HL-60 (cell line): ENCODE results near the gene SLC25A21.

Experiments
- POLR2AphosphoS5 ChIP-seq: IDR thresholded peaks from 2 replicates; pipeline ENCODE4 v1.6.1; 2012; ENCODE audit warnings: low read depth
- TF ChIP-seq, protein P1 (sequence below): IDR thresholded peaks from one replicate; pipeline ENCODE4 v1.5.1; 2011; ENCODE audit warnings: low read length, control low read depth, inconsistent platforms; ENCODE audit not compliant: insufficient read depth

DNA sequence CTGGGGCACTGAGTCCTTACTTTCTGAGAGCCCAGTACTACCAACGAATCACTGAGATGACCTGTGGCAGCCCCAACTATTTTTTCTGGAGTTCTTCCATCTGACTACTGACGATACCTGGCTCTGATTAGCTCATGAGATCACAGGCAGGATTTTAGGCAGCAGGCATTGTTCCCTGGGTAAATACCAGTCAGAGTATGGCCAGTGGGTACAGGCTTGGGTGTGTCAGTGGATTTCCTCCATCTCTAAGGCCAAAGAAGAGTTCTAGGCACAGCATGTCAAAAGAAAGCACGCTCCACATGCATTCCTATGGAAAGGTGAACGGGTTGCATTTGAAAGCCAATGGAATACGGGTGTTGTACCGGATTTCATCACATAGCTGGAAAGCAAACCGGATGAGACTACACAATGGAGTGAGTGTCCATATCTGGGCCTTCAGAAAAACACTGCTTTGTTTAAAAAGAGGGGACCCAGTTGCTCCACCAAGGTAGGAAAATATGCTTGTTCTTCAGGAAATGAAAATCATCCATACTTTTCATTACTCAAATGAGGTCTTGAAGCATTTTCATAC, 455.7 kb downstream of the SLC25A21 start:
- TF ChIP-seq, protein P1, sequence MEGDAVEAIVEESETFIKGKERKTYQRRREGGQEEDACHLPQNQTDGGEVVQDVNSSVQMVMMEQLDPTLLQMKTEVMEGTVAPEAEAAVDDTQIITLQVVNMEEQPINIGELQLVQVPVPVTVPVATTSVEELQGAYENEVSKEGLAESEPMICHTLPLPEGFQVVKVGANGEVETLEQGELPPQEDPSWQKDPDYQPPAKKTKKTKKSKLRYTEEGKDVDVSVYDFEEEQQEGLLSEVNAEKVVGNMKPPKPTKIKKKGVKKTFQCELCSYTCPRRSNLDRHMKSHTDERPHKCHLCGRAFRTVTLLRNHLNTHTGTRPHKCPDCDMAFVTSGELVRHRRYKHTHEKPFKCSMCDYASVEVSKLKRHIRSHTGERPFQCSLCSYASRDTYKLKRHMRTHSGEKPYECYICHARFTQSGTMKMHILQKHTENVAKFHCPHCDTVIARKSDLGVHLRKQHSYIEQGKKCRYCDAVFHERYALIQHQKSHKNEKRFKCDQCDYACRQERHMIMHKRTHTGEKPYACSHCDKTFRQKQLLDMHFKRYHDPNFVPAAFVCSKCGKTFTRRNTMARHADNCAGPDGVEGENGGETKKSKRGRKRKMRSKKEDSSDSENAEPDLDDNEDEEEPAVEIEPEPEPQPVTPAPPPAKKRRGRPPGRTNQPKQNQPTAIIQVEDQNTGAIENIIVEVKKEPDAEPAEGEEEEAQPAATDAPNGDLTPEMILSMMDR, result no peak
- TF ChIP-seq POLR2AphosphoS5, result no peak
